Measurements from ENCODE around the gene ANKS1A.

ANKS1A gene

GRCh38 chr6:34872332-34872731 is 16.7 kb upstream of the ANKS1A start:
- DNase-seq (ENCODE audit: low spot score): no peak
- no peaks in the 10 kb centered on the region for H3K9me3 ChIP-seq (ENCODE audit: severe bottlenecking)
- no peak for TF ChIP-seq CTCF (IDR thresholded peaks at IDR 0.05; ENCODE audit: poor library complexity, severe bottlenecking)
- ATAC-seq (ENCODE audit: low read depth): no peak
- no peaks in the 10 kb centered on the region for H3K4me1 ChIP-seq (ENCODE audit: insufficient read depth, poor library complexity, severe bottlenecking)
- no peak overlapping the region for H3K4me3 ChIP-seq (ENCODE audit: severe bottlenecking)
- H3K27ac ChIP-seq (ENCODE audit: poor library complexity, severe bottlenecking): no peak overlapping the region
- H3K27me3 ChIP-seq (ENCODE audit: insufficient read depth, poor library complexity, severe bottlenecking): no peaks in the 10 kb centered on the region
- peaks cover 55% of the 10 kb centered on the region for H3K36me3 ChIP-seq (ENCODE audit: low read depth)

- no peak for TF ChIP-seq CTCF (IDR thresholded peaks at IDR 0.05; ENCODE audit: poor library complexity, severe bottlenecking)
- H3K36me3 ChIP-seq (ENCODE audit: low read depth): peaks cover 80% of the 10 kb centered on the region
- no peaks in the 10 kb centered on the region for H3K9me3 ChIP-seq (ENCODE audit: severe bottlenecking)
- no peaks in the 10 kb centered on the region for H3K27me3 ChIP-seq (ENCODE audit: insufficient read depth, poor library complexity, severe bottlenecking)
- no peak overlapping the region for H3K27ac ChIP-seq (ENCODE audit: poor library complexity, severe bottlenecking)
- no peak for DNase-seq (ENCODE audit: low spot score)
- H3K4me1 ChIP-seq (ENCODE audit: insufficient read depth, poor library complexity, severe bottlenecking): no peaks in the 10 kb centered on the region
- ATAC-seq (ENCODE audit: low read depth): no peak
- no peak overlapping the region for H3K4me3 ChIP-seq (ENCODE audit: severe bottlenecking)
These were observed 13.5 kb upstream of the ANKS1A start for GRCh38 chr6:34875292-34876213.

- no peaks in the 10 kb centered on the region for H3K4me1 ChIP-seq (ENCODE audit: insufficient read depth, poor library complexity, severe bottlenecking)
- no peaks in the 10 kb centered on the region for H3K27me3 ChIP-seq (ENCODE audit: insufficient read depth, poor library complexity, severe bottlenecking)
- DNase-seq (ENCODE audit: low spot score) (no peak), ATAC-seq (ENCODE audit: low read depth) (no peak)
- peaks cover 80% of the 10 kb centered on the region for H3K36me3 ChIP-seq (ENCODE audit: low read depth)
- H3K4me3 ChIP-seq (ENCODE audit: severe bottlenecking): no peak overlapping the region
- H3K9me3 ChIP-seq (ENCODE audit: severe bottlenecking): no peaks in the 10 kb centered on the region
- no peak for TF ChIP-seq CTCF (IDR thresholded peaks at IDR 0.05; ENCODE audit: poor library complexity, severe bottlenecking)
- H3K27ac ChIP-seq (ENCODE audit: poor library complexity, severe bottlenecking): no peak overlapping the region
These were observed 12.6 kb upstream of the ANKS1A start for GRCh38 chr6:34876472-34876871.

- Histone ChIP-seq H3K36me3 (ENCODE audit: low read depth) (peaks cover 81% of the 10 kb centered on the region), H3K4me3 (ENCODE audit: severe bottlenecking) (no peak overlapping the region), H3K4me1 (ENCODE audit: insufficient read depth, poor library complexity, severe bottlenecking) (no peaks in the 10 kb centered on the region), H3K9me3 (ENCODE audit: severe bottlenecking) (no peaks in the 10 kb centered on the region), H3K27me3 (ENCODE audit: insufficient read depth, poor library complexity, severe bottlenecking) (no peaks in the 10 kb centered on the region), H3K27ac (ENCODE audit: poor library complexity, severe bottlenecking) (no peak overlapping the region)
- TF ChIP-seq CTCF (IDR thresholded peaks at IDR 0.05; ENCODE audit: poor library complexity, severe bottlenecking): no peak
- no peak for DNase-seq (ENCODE audit: low spot score)
- ATAC-seq (ENCODE audit: low read depth): no peak
These were observed 11.8 kb upstream of the ANKS1A start for GRCh38 chr6:34877259-34877658.
